Sigmoid colon (tissue), 4 donors: ENCODE results near the gene NBAS.

Source experiments
- CTCF ChIP-seq, 4 experiments: fragments of 450-650 bp in 3 of 4; fragments of 200-600 bp in 1 of 4; IDR thresholded peaks; one replicate each; pipeline ENCODE4 v1.5.1; 2016 to 2019; ENCODE audit warnings: antibody characterized with exemption in 4 of 4, mild to moderate bottlenecking in 3 of 4, moderate library complexity in 2 of 4
- EP300 ChIP-seq, 4 donors: sonication (generic); formaldehyde crosslinking; IDR thresholded peaks; one replicate each; pipeline ENCODE4 v1.6.1; 2017; ENCODE audit warnings: antibody characterized with exemption in 4 of 4
- POLR2A ChIP-seq, 2 donors: fragments of 450-650 bp; IDR thresholded peaks; one replicate each; pipeline ENCODE4 v1.6.1; 2016; ENCODE audit warnings: antibody characterized with exemption in 2 of 2, mild to moderate bottlenecking in 2 of 2, moderate library complexity in 2 of 2
- POLR2AphosphoS5 ChIP-seq, 4 donors: sonication (generic); formaldehyde crosslinking; IDR thresholded peaks; one replicate each; pipeline ENCODE4 v1.6.1; 2017; ENCODE audit warnings: antibody characterized with exemption in 4 of 4

- TF ChIP-seq POLR2A (IDR thresholded peaks at IDR 0.05) (no peak), CTCF (IDR thresholded peaks at IDR 0.05) (no peak), EP300 (IDR thresholded peaks at IDR 0.05) (no peak), POLR2AphosphoS5 (IDR thresholded peaks at IDR 0.05) (no peak)
These were observed 125.7 kb downstream of the NBAS start for GRCh38 chr2:15435474-15435873.
